ENCODE results near the gene CPED1.
"Not testable (repeated sequence)": the region's sequence is repeated elsewhere in the genome, so short reads cannot be mapped to it uniquely, and the experiment has no call there.

DNA sequence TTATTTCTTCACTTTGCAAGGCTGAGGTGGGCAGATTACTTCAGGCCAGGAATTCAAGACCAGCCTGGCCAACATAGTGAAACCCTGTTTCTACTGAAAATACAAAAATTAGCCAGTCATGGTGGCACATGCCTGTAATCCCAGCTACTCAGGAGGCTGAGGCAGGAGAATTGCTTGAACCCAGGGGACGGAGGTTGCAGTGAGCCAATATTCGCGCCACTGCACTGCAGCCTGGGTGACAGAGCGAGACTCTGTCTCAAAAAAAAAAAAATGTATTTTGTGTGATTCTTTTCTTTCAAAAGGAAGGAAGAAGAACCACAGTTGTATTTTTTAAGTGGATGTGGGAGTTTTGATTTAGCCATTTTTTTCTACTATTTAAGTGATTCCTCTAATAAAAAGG lies 195.4 kb downstream of the CPED1 start:
- TF ChIP-seq POLR2AphosphoS5 (IDR thresholded peaks at IDR 0.05; ENCODE audit: borderline replicate concordance, low read depth, low read length); FOXP2 (optimal IDR thresholded peaks at IDR 0.05; ENCODE audit: control extremely low read depth, extremely low read length, insufficient read depth); EZH2 (IDR thresholded peaks at IDR 0.05): not testable (repeated sequence)
